ENCODE measurements around the gene FBXW10. TPM values are rescaled to one million over a fixed set of nuclear protein-coding genes. Genes with fewer than 3 reads are reported as not detected.
"Not testable (repeated sequence)": the region's sequence is repeated elsewhere in the genome, so short reads cannot be mapped to it uniquely, and the experiment has no call there.

Gene FBXW10
- total RNA-seq, 1 donor from 2014 or later = not detected

DNA sequence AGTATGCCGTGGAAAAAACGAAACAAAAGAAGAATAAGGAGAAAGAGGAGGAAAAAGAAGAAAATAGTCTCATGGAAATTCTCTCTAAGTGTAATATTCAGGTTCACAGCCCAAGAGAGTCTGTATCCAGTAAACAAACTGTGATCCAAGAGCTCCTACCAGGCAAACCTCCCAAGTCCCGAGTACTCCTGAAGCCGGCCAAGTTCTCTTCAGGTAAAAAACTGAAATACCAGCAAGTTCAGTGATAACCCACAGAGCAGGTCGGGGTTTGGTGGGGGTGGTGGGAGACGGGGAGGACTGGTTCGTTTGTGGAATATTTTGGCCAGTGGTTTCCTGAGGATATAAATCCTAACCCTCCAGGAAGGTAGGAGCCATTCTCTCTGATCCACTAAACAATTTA lies 28.6 kb downstream of the FBXW10 start:
- Histone ChIP-seq H3K27me3 (ENCODE audit: control insufficient read depth, insufficient read depth, low read length) (no peaks in the 10 kb centered on the region), H3K36me3 (ENCODE audit: control insufficient read depth, insufficient read depth, low read length) (no peaks in the 10 kb centered on the region), H3K4me3 (ENCODE audit: low read depth, low read length) (no peak overlapping the region)
- TF ChIP-seq, protein P1, sequence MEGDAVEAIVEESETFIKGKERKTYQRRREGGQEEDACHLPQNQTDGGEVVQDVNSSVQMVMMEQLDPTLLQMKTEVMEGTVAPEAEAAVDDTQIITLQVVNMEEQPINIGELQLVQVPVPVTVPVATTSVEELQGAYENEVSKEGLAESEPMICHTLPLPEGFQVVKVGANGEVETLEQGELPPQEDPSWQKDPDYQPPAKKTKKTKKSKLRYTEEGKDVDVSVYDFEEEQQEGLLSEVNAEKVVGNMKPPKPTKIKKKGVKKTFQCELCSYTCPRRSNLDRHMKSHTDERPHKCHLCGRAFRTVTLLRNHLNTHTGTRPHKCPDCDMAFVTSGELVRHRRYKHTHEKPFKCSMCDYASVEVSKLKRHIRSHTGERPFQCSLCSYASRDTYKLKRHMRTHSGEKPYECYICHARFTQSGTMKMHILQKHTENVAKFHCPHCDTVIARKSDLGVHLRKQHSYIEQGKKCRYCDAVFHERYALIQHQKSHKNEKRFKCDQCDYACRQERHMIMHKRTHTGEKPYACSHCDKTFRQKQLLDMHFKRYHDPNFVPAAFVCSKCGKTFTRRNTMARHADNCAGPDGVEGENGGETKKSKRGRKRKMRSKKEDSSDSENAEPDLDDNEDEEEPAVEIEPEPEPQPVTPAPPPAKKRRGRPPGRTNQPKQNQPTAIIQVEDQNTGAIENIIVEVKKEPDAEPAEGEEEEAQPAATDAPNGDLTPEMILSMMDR (IDR thresholded peaks at IDR 0.05; ENCODE audit: insufficient read depth, low read length, severe bottlenecking) = no peak
- DNase-seq (ENCODE audit: low read depth) = no peak
- FAIRE-seq = no peak

DNA sequence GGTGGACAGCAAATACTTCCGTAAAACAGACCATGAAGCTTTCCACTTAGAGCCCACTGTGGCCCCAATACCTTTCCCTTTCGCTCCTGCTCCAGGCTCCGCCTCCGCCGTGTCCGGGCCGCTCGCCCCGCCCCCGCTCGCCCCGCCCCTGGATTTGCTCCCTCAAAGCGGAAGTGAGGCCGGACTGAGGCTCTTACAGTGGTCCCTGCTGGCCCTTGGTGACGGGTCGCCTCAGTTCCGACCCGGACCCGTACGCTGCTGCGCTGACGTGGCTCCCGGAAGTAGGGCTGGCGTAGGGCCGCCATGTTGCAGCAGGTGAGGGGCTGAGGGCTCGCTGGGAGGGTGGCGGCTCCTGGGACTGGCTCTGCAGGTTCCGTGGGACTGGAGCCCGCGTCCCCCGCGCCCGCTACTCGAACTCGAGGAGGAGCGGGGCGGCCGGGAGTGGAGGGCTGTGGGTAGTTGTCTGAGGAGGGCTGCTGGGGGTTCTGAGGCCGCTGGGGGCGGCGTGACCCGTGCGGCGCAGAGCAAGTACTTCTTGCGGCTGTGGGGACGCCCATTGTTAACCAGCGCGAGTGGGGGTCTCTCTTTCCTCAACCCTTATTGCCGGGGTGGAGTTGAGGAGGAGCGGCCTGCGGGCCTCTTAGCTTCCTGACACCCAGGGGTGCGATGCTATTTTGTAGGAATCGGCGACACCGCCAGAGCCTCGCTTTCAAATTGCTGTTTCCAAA lies 37.3 kb downstream of the FBXW10 start, which contains the start of gene TVP23B:
TSS of gene TVP23B (plus strand) at position 193 of the 728 bp plus-strand sequence. CDS start at position 304, 111 bp downstream.
- not testable (repeated sequence) for H3K27me3 ChIP-seq (ENCODE audit: control insufficient read depth, insufficient read depth, low read length); H3K36me3 ChIP-seq (ENCODE audit: control insufficient read depth, insufficient read depth, low read length); FAIRE-seq
- peak; percentile 77 for DNase-seq (ENCODE audit: low read depth)
- H3K4me3 ChIP-seq (ENCODE audit: low read depth, low read length) = peak within 1 kb of the TSS; percentile 50

DNA sequence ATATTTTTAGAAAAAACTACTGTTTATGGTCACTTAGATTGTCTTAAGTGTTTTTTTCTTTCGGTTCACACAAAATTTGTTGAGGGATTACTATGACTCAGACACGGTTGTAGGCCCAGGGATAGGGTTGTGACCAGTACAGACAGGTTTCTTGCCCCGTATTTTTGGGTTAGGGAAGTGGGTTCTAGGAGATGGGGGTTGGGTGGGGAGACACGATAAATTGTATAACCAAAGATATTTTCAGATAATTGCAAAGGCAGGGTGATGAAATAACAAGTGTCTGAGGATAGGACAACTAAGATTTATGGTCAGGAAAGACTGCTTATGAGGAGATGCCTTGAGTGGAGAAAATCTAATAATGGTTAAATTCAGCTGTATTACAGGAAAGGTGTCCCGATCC lies 38.0 kb downstream of the FBXW10 start:
- H3K4me3 ChIP-seq (ENCODE audit: low read depth, low read length) = peak overlapping the region; percentile 50
- H3K27me3 ChIP-seq (ENCODE audit: control insufficient read depth, insufficient read depth, low read length); DNase-seq (ENCODE audit: low read depth); FAIRE-seq; H3K36me3 ChIP-seq (ENCODE audit: control insufficient read depth, insufficient read depth, low read length): not testable (repeated sequence)

DNA sequence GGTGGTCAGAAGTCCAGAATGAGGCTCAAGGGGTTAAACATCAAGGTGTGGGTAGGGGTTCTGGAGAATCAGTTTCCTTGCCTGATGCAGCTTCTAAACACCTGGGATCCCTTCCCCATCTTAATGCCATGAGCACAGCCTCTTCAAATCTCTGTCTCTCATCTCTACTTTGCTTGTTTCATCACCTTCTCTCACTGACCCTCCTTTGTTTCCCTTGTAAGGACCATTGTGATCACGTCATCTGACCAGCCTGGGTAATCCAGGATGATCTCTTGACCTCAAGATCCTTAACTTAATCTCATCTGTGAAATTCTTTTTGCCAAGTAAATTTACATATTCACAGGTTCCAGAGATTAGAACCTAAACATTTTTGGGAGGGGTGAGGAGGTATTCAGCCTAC lies 42.1 kb downstream of the FBXW10 start:
- peak; percentile 91 for FAIRE-seq
- not testable (repeated sequence) for H3K36me3 ChIP-seq (ENCODE audit: control insufficient read depth, insufficient read depth, low read length); DNase-seq (ENCODE audit: low read depth); H3K27me3 ChIP-seq (ENCODE audit: control insufficient read depth, insufficient read depth, low read length); H3K4me3 ChIP-seq (ENCODE audit: low read depth, low read length)

DNA sequence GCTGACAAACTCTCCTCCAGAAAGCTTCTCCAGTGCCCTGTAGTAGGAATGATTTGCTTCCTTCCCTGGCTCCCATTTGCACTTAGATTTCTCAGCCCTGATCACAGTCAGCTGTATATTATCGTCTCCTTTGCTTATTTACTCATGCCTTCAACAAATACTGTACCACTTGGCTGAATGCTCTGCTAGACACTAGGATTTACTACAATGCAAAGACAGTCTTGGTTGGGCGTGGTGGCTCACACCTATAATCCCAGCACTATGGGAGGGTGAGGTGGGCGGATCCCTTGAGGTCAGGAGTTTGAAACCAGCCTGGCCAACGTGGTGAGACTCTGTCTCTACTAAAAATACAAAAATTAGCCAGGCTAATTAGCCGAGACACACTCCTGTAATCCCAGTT lies 43.0 kb downstream of the FBXW10 start:
- peak; percentile 52 for FAIRE-seq

DNA sequence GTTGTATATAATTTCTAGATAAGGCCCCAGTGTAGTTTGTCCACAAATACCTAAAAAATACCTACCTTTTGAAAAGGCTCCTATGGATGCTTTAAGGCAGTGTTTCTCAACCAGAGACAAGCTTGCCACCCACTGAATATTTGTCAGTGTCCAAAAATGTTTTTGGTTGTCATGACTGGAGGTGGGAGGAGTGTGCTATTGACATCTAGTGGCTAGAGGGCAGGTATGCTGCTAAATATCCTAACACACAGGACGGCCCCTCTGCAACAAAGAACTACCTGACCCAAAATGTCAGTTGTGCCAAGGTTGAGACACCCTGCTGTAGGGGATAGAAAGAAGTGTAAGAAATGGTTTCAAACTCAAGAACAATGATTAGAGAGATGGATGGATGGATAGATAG lies 47.5 kb downstream of the FBXW10 start:
- H3K27me3 ChIP-seq (ENCODE audit: control insufficient read depth, insufficient read depth, low read length); H3K4me3 ChIP-seq (ENCODE audit: low read depth, low read length); H3K36me3 ChIP-seq (ENCODE audit: control insufficient read depth, insufficient read depth, low read length); DNase-seq (ENCODE audit: low read depth); FAIRE-seq: not testable (repeated sequence)

More for the DNA sequence above, 43.0 kb downstream of the FBXW10 start:
- not testable (repeated sequence) for H3K36me3 ChIP-seq (ENCODE audit: control insufficient read depth, insufficient read depth, low read length); DNase-seq (ENCODE audit: low read depth); H3K4me3 ChIP-seq (ENCODE audit: low read depth, low read length); H3K27me3 ChIP-seq (ENCODE audit: control insufficient read depth, insufficient read depth, low read length)

DNA sequence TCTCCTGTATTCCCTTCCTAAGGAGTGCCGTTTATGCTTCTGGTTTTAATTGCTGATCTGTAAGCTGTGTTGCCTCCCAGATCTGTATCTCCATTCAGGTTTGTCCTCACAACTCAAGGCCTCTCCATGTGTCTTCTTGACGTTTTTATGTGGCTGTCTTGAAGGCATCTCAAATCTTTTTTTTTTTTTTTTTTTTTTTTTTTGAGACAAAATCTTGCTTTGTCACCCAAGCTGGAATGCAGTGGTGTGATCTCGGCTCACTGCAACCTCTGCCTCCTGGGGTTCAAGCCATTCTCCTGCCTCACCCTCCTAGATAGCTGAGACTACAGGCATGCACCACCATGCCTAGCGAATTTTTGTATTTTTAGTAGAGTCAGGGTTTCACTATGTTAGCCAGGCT lies 51.0 kb downstream of the FBXW10 start:
- not testable (repeated sequence) for H3K4me3 ChIP-seq (ENCODE audit: low read depth, low read length); H3K27me3 ChIP-seq (ENCODE audit: control insufficient read depth, insufficient read depth, low read length); DNase-seq (ENCODE audit: low read depth); FAIRE-seq; H3K36me3 ChIP-seq (ENCODE audit: control insufficient read depth, insufficient read depth, low read length)

DNA sequence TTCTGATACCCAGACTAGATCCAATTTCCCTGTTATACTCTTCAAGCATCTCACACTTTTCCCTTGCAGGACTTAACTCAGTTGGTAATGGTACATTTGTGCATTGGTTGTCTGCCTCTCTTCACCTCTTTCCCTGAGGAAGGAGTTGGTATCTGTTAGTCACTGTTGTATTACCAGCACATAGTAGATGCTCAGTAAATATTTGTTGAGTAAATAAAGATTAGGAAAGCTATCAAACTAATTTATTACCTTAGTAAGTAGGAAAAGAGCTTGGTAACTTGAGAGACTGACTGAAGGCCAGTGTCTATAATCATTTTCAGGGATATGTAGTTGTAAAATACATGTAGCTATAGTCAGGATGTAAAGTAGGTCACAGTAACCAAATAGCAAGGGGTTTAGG lies 53.0 kb downstream of the FBXW10 start:
- not testable (repeated sequence) for H3K36me3 ChIP-seq (ENCODE audit: control insufficient read depth, insufficient read depth, low read length); FAIRE-seq; H3K27me3 ChIP-seq (ENCODE audit: control insufficient read depth, insufficient read depth, low read length); DNase-seq (ENCODE audit: low read depth); H3K4me3 ChIP-seq (ENCODE audit: low read depth, low read length)

DNA sequence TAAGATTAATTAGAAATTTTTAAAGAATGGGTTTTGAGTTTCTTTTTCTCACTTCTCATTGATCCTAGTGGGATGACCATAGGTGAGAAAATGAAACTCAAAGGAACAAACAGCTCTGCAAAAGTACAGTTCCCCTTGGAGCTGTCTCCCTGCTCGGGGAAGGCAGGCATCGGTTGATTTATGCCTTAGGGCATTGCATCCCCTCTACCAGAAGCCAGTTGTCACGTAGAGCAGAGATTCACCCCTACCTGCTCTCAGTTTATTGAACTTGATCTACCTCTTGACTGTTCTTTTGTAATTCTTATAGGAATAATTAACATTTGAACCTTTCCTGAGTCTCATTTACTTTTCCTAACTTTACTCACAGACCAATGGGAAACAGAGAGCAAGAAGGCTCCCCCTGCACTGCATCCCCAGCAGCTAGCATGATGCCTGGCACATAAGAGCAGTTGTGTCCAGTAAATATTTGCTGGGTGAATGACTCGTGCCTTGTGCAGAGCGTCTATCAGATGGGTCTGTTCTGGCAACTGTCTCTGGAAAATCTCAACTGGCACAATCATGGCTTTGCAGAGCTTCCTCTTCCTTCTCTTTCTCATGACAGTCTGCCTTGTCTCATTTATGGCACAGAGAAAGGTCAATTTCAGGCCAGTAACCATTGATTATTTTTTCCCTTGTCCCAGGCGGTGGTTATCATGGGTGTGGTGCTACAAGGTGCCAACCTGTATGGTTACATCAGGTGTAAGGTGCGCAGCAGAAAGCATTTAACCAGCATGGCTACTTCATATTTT lies 59.8 kb downstream of the FBXW10 start:
- DNase-seq (ENCODE audit: low read depth); FAIRE-seq; H3K27me3 ChIP-seq (ENCODE audit: control insufficient read depth, insufficient read depth, low read length); H3K36me3 ChIP-seq (ENCODE audit: control insufficient read depth, insufficient read depth, low read length); H3K4me3 ChIP-seq (ENCODE audit: low read depth, low read length): not testable (repeated sequence)

DNA sequence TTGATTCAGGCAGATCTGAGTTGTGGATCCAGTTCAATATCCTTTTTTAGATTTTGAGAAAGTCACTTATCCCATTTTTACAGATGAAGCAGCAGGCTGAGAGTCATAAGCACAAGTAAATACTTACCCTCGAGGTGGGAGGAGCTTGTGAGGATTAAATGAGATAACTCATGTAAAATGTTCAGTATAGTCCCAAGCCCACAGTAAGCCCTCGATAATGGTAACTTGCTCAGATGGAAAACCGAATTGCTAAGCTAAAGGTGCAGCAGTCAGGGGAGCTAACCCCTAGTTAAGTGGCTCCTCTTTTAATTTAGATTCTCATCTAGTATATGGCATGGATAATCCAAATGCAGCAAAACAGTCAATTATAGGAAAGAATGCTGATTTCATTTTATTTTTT lies 72.1 kb downstream of the FBXW10 start:
- DNase-seq (ENCODE audit: low read depth); FAIRE-seq; H3K4me3 ChIP-seq (ENCODE audit: low read depth, low read length): not testable (repeated sequence)

More for the DNA sequence above, 72.1 kb downstream of the FBXW10 start:
- not testable (repeated sequence) for H3K36me3 ChIP-seq (ENCODE audit: control insufficient read depth, insufficient read depth, low read length); H3K27me3 ChIP-seq (ENCODE audit: control insufficient read depth, insufficient read depth, low read length)

Measured in bronchial epithelial cell (primary cell).